Activated CD8-positive, alpha-beta memory T cell treated with anti-CD3 and anti-CD28 coated beads, Interleukin-2, amount 10 ng/mL, durations not matched to agents 7 days and 5 days (primary cell): ENCODE results near the gene C3orf70. TPM values are rescaled to one million over a fixed set of nuclear protein-coding genes. Genes with fewer than 3 reads are reported as not detected.

Experiments used
- ATAC-seq: fragments of 150-1000 bp; cut with Tn5 transposase; one replicate; pipeline ENCODE4 v1.10.0; 2021; ENCODE audit warnings: moderate library complexity
- CTCF ChIA-PET: fragments of 350-600 bp; sonication (Branson Sonifier 250); formaldehyde crosslinking; loops from one replicate; lab custom pipeline; 2021; ENCODE audit warnings: antibody characterized with exemption; lab: Charles Lee
- DNase-seq: peaks from one replicate; pipeline ENCODE4 v3.0.0-alpha.2; 2020
- H3K27ac Mint-ChIP-seq: one replicate; pipeline ENCODE4 v1.8.0; 2021; ENCODE audit warnings: mild to moderate bottlenecking, mixed read lengths
- H3K27me3 Mint-ChIP-seq: one replicate; pipeline ENCODE4 v1.8.0; 2021; ENCODE audit warnings: mixed read lengths
- H3K36me3 Mint-ChIP-seq: one replicate; pipeline ENCODE4 v1.8.0; 2021; ENCODE audit warnings: mild to moderate bottlenecking, mixed read lengths
- H3K4me1 Mint-ChIP-seq: one replicate; pipeline ENCODE4 v1.8.0; 2021; ENCODE audit warnings: mixed read lengths
- H3K4me3 Mint-ChIP-seq: one replicate; pipeline ENCODE4 v1.8.0; 2021; ENCODE audit warnings: mild to moderate bottlenecking, moderate library complexity, mixed read lengths
- H3K9me3 Mint-ChIP-seq: one replicate; pipeline ENCODE4 v1.8.0; 2022; ENCODE audit warnings: low read depth, mixed read lengths
- total RNA-seq, 2 experiments: library from RNA; stranded (reverse); gene quantifications; one replicate each; pipeline ENCODE4 v1.2.3, GENCODE V29; 2021

C3orf70 gene
- total RNA-seq, 2 experiments from 2014 or later = 0.07 TPM; not detected in 1

GRCh38 chr3:185046603-185047002, 106.3 kb downstream of the C3orf70 start:
- CTCF ChIA-PET = no interaction called here
- ATAC-seq = no peak
- peaks cover 34% of the 10 kb centered on the region for H3K36me3 Mint-ChIP-seq
- H3K27me3 Mint-ChIP-seq = no peaks in the 10 kb centered on the region
- no peak overlapping the region for H3K4me3 Mint-ChIP-seq
- no peak overlapping the region for H3K27ac Mint-ChIP-seq
- no peak for DNase-seq
- no peaks in the 10 kb centered on the region for H3K4me1 Mint-ChIP-seq
- no peaks in the 10 kb centered on the region for H3K9me3 Mint-ChIP-seq

DNA sequence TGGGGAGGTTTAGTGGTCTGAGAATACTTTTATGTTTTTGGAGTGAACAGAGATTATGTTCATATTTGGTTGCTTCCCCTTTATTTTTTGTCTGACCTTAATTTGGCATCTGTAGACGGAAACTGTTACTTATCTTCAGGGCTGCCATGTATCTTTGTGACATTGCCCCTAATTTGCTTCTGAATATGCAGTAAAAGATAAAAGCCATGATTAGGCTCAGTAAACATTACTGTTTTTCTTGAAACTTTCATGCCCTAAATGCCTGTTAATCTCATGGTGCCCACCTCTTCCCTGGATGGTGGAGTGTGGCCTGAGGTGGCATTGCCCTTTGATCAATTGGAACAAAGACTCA, 106.7 kb downstream of the C3orf70 start:
- no peaks in the 10 kb centered on the region for H3K9me3 Mint-ChIP-seq
- ATAC-seq (no peak), DNase-seq (no peak)
- no peaks in the 10 kb centered on the region for H3K27me3 Mint-ChIP-seq
- CTCF ChIA-PET = no interaction called here
- peaks cover 29% of the 10 kb centered on the region for H3K36me3 Mint-ChIP-seq
- no peak overlapping the region for H3K4me3 Mint-ChIP-seq
- no peak overlapping the region for H3K27ac Mint-ChIP-seq
- no peaks in the 10 kb centered on the region for H3K4me1 Mint-ChIP-seq

- CTCF ChIA-PET = no interaction called here
- Mint-ChIP-seq H3K36me3 (peaks cover 16% of the 10 kb centered on the region), H3K4me1 (no peaks in the 10 kb centered on the region), H3K27me3 (no peaks in the 10 kb centered on the region), H3K9me3 (peaks cover 5% of the 10 kb centered on the region), H3K27ac (no peak overlapping the region), H3K4me3 (no peak overlapping the region)
- DNase-seq = no peak
- ATAC-seq = no peak
Measured at GRCh38 chr3:185042312-185043050, 110.4 kb downstream of the C3orf70 start.

GRCh38 chr3:185041540-185041939, 111.3 kb downstream of the C3orf70 start:
- Mint-ChIP-seq H3K27me3 (no peaks in the 10 kb centered on the region), H3K27ac (no peak overlapping the region), H3K36me3 (peaks cover 20% of the 10 kb centered on the region), H3K4me3 (no peak overlapping the region), H3K4me1 (no peaks in the 10 kb centered on the region), H3K9me3 (peaks cover 7% of the 10 kb centered on the region)
- ATAC-seq (no peak), DNase-seq (no peak)
- CTCF ChIA-PET = interaction anchor here (1.4 kb wide), 1 partner anchor 57 kb away, joined by 3 read pairs; no protein-coding TSS in a partner anchor

DNA sequence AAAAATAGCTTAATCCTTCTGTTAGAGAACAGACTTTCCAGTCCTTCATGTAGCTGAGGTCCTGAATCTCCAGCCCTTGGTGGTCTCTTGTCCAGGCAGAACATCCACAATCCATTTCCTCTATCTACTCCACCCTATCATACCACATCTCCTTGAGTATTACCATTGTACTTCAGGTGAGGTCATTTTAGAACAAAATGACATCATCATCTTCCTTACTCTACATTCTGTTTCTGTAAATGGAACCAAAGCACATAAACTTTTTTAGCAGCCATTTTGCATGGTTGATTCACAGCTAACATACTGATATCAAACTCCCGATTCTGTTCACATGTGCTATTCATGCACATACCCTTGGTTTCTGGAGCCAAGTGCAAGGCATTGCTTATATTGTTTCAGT, 112.4 kb downstream of the C3orf70 start:
- ATAC-seq (no peak), DNase-seq (no peak)
- Mint-ChIP-seq H3K4me3 (no peak overlapping the region), H3K9me3 (peaks cover 7% of the 10 kb centered on the region), H3K27me3 (no peaks in the 10 kb centered on the region), H3K4me1 (no peaks in the 10 kb centered on the region), H3K27ac (no peak overlapping the region), H3K36me3 (peaks cover 24% of the 10 kb centered on the region)
- CTCF ChIA-PET = interaction anchor here (1.0 to 1.4 kb wide), 2 partner anchors 11 to 56 kb away, joined by 3 read pairs; no protein-coding TSS in a partner anchor

DNA sequence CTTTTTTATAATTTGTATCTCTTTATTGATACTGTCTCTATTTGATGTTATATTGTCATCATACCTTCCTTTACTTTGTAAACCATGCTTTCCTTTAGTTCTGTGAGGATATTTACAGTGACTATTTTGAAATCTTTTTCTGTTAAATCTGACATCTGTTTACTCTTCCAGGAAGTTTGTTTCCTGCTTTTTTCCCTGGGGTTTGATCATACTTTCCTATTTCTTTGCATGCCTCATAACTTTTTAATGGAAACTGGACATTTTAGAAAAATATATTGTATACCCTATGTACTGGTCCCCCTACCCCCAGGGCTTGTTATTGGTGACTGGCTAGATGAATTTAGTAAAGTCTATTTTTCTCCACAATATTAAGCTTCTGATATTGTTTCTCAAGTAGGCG, 115.1 kb downstream of the C3orf70 start:
- CTCF ChIA-PET = interaction anchor here (1.2 kb wide), 1 partner anchor 24 kb away, joined by 3 read pairs; no protein-coding TSS in a partner anchor
- no peaks in the 10 kb centered on the region for H3K4me1 Mint-ChIP-seq
- H3K4me3 Mint-ChIP-seq = no peak overlapping the region
- peaks cover 42% of the 10 kb centered on the region for H3K36me3 Mint-ChIP-seq
- ATAC-seq (no peak), DNase-seq (no peak)
- no peak overlapping the region for H3K27ac Mint-ChIP-seq
- H3K27me3 Mint-ChIP-seq = no peaks in the 10 kb centered on the region
- peaks cover 7% of the 10 kb centered on the region for H3K9me3 Mint-ChIP-seq

GRCh38 chr3:185030951-185031350, 121.9 kb downstream of the C3orf70 start:
- Mint-ChIP-seq H3K27me3 (no peaks in the 10 kb centered on the region), H3K4me1 (no peaks in the 10 kb centered on the region), H3K4me3 (no peak overlapping the region), H3K27ac (no peak overlapping the region), H3K36me3 (peaks cover 41% of the 10 kb centered on the region), H3K9me3 (no peaks in the 10 kb centered on the region)
- CTCF ChIA-PET = interaction anchor here (0.6 to 0.7 kb wide), 2 partner anchors 10 to 45 kb away, joined by 3 read pairs; no protein-coding TSS in a partner anchor
- DNase-seq = no peak
- ATAC-seq = no peak

DNA sequence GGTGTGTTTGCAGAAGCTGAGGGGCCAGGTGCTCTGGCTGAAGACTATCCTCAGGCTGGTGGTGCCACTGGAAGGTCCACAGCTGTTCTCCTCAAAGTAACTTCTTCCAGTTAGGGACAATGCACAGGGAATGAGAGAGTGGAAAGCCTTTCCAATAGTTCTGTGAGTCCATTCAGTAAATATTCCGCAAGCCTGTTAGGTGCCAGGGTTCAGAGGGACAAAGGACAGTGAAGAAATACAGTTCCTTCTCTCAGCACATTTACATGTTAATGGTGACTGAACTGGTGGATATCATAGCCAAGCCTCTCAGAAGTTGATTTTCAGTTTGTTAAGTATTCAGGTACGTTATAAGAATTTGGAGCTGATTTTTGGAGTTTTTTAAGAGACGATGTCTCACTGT, 122.5 kb downstream of the C3orf70 start:
- no peaks in the 10 kb centered on the region for H3K4me1 Mint-ChIP-seq
- no peak for ATAC-seq
- peaks cover 41% of the 10 kb centered on the region for H3K36me3 Mint-ChIP-seq
- no peak overlapping the region for H3K27ac Mint-ChIP-seq
- H3K27me3 Mint-ChIP-seq = no peaks in the 10 kb centered on the region
- DNase-seq = no peak
- H3K9me3 Mint-ChIP-seq = no peaks in the 10 kb centered on the region
- H3K4me3 Mint-ChIP-seq = no peak overlapping the region
- CTCF ChIA-PET = interaction anchor here (1.3 to 1.5 kb wide), 2 partner anchors 9 to 19 kb away, joined by 4 read pairs; no protein-coding TSS in a partner anchor

DNA sequence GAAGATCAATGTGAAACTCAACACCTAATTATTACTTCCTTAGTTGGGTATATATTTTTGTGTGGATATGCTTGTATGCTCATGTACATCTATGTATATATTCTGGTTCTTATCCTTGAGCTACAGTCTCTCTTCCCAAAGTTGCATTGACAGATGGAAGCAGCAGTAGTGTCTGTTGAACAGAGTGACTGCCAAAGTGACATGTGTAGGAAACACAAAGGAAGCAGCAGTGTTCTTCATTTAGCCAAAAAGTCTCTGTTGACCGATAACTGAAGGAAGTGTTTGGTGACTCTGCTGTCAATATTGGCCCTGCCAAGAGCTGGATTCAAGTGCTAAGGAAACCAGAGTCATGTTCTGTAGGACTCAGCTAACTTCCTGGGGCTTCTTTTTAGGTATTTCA, 123.8 kb downstream of the C3orf70 start:
- CTCF ChIA-PET = interaction anchor here (1.3 to 1.5 kb wide), 2 partner anchors 8 to 18 kb away, joined by 4 read pairs; no protein-coding TSS in a partner anchor
- H3K27ac Mint-ChIP-seq = no peak overlapping the region
- no peaks in the 10 kb centered on the region for H3K9me3 Mint-ChIP-seq
- H3K27me3 Mint-ChIP-seq = no peaks in the 10 kb centered on the region
- H3K36me3 Mint-ChIP-seq = peaks cover 32% of the 10 kb centered on the region
- H3K4me3 Mint-ChIP-seq = no peak overlapping the region
- ATAC-seq (no peak), DNase-seq (no peak)
- H3K4me1 Mint-ChIP-seq = peaks cover 2% of the 10 kb centered on the region

DNA sequence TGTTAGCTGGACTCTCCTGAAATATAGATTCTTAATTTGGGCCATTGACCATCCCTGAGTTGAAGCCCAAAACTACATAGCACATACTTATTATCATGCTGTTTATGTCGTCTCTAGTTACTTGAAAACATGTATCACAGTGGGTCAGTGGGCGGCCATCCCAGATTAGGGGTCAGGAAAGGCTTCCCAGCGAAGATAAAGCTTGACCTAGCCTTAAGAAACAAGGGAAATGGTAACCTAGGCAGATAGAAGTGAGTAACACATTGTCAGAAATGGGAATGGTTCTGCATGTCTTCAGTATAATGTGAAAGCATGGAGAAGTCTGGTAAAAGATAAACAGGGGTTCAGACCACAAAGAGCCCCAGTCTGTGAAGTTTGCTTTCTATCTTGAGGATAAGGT, 124.7 kb downstream of the C3orf70 start:
- CTCF ChIA-PET = no interaction called here
- ATAC-seq (no peak), DNase-seq (no peak)
- no peak overlapping the region for H3K4me3 Mint-ChIP-seq
- H3K9me3 Mint-ChIP-seq = no peaks in the 10 kb centered on the region
- H3K27ac Mint-ChIP-seq = no peak overlapping the region
- no peaks in the 10 kb centered on the region for H3K27me3 Mint-ChIP-seq
- H3K36me3 Mint-ChIP-seq = peaks cover 30% of the 10 kb centered on the region
- peaks cover 2% of the 10 kb centered on the region for H3K4me1 Mint-ChIP-seq

Other genes with a start within 250 kb of the C3orf70 start
- 1 to 10 TPM; 3.8 to 4.0 TPM for gene EHHADH, start 101.0 kb upstream of the C3orf70 start, total RNA-seq
- 10 to 100 TPM in 1 of 2 experiments, 1 to 10 TPM in 1; 9.9 to 13.9 TPM for gene MAP3K13, start 210.1 kb upstream of the C3orf70 start, total RNA-seq